Uterus (tissue), 4 donors: ENCODE measurements around the gene ITGA11. TPM values are rescaled to one million over a fixed set of nuclear protein-coding genes. Genes with fewer than 3 reads are reported as not detected.

Experiments
- DNase-seq, 2 donors: peaks; one replicate each; pipeline ENCODE4 v3.0.0-alpha.2; 2019 to 2020
- H3K27ac ChIP-seq, 2 donors: fragments of 200-600 bp; sonication (generic); 1 replicate in 1 of 2; 2 replicates in 1 of 2; pipeline ENCODE4 v1.5.1; 2016 to 2018
- H3K27me3 ChIP-seq, 2 donors: fragments of 200-600 bp; sonication (generic); one replicate each; pipeline ENCODE4 v1.5.1; 2018 to 2019; ENCODE audit warnings: control low read depth in 1 of 2
- H3K36me3 ChIP-seq, 2 donors: fragments of 200-600 bp; sonication (generic); one replicate each; pipeline ENCODE4 v1.5.1; 2019; ENCODE audit warnings: control low read depth in 1 of 2
- H3K4me1 ChIP-seq, 2 donors: fragments of 200-600 bp; sonication (generic); one replicate each; pipeline ENCODE4 v1.5.1; 2018 to 2019; ENCODE audit warnings: control low read depth in 1 of 2
- H3K4me3 ChIP-seq, 2 donors: fragments of 200-600 bp; sonication (generic); 1 replicate in 1 of 2; 2 replicates in 1 of 2; pipeline ENCODE4 v1.5.1; 2018 to 2019; ENCODE audit warnings: mild to moderate bottlenecking in 1 of 2
- H3K9me3 ChIP-seq, 2 donors: fragments of 200-600 bp; sonication (generic); one replicate each; pipeline ENCODE4 v1.5.1; 2019; ENCODE audit warnings: control low read depth in 1 of 2
- CTCF ChIP-seq, 4 experiments: fragments of 200-600 bp in 2 of 4; fragments of 450-650 bp in 2 of 4; sonication (generic) in 2 of 4; IDR thresholded peaks; one replicate each; pipeline ENCODE4 v1.5.1; 2016 to 2019; ENCODE audit warnings: antibody characterized with exemption in 4 of 4, mild to moderate bottlenecking in 2 of 4, moderate library complexity in 1 of 4
- POLR2A ChIP-seq, 2 donors: fragments of 450-650 bp; IDR thresholded peaks; one replicate each; pipeline ENCODE4 v1.6.1; 2016; ENCODE audit warnings: antibody characterized with exemption in 2 of 2, mild to moderate bottlenecking in 1 of 2, moderate library complexity in 1 of 2
- intact Hi-C: fragments of 100-400 bp; cut with DNase I; formaldehyde crosslinking; loops from one replicate; pipeline ENCODE4 v1.15.1; 2023; ENCODE audit warnings: low total_unique reads
- total RNA-seq, 4 donors: library from RNA; depleted of rRNA in 3 of 4; stranded (reverse); fragments of >200 nt in 3 of 4; gene quantifications; one replicate each; pipeline versions ENCODE4 v1.1.0 to v1.2.4, GENCODE V29; 2014 to 2023
- donor health status: DM: yes; HTN: yes; CAD: no.

ITGA11 gene
- total RNA-seq, 4 donors from 2014 or later: 37.3 to 106 (median 61.1) TPM

GRCh38 chr15:68289621-68290352 is 142.2 kb downstream of the ITGA11 start:
- intact Hi-C loops: no loop called here
- Histone ChIP-seq H3K27me3 (no peaks in the 10 kb centered on the region), H3K4me1 (peaks cover 0 to 5% of the 10 kb centered on the region in 2 donors), H3K27ac (peak overlapping the region in 1 of 2 donors; percentile 5), H3K4me3 (no peak overlapping the region), H3K9me3 (no peaks in the 10 kb centered on the region), H3K36me3 (no peaks in the 10 kb centered on the region)
- DNase-seq: no peak
- TF ChIP-seq CTCF (IDR thresholded peaks at IDR 0.05): no peak

GRCh38 chr15:68289057-68289456 is 142.9 kb downstream of the ITGA11 start:
- Histone ChIP-seq H3K4me3 (no peak overlapping the region), H3K27ac (peak overlapping the region in 1 of 2 donors; percentile 5), H3K27me3 (no peaks in the 10 kb centered on the region), H3K9me3 (no peaks in the 10 kb centered on the region), H3K4me1 (peaks cover 0 to 4% of the 10 kb centered on the region in 2 donors), H3K36me3 (no peaks in the 10 kb centered on the region)
- intact Hi-C loops: no loop called here
- TF ChIP-seq POLR2A (IDR thresholded peaks at IDR 0.05) (no peak), CTCF (IDR thresholded peaks at IDR 0.05) (no peak)
- no peak for DNase-seq

- intact Hi-C loops: no loop called here
- no peak for DNase-seq
- Histone ChIP-seq H3K27ac (no peak overlapping the region), H3K4me3 (no peak overlapping the region), H3K4me1 (no peaks in the 10 kb centered on the region), H3K9me3 (no peaks in the 10 kb centered on the region), H3K36me3 (no peaks in the 10 kb centered on the region), H3K27me3 (no peaks in the 10 kb centered on the region)
- TF ChIP-seq CTCF (IDR thresholded peaks at IDR 0.05) (no peak), POLR2A (IDR thresholded peaks at IDR 0.05) (no peak)
Observed at GRCh38 chr15:68286256-68286655, 145.7 kb downstream of the ITGA11 start.

- no peak overlapping the region for H3K27ac ChIP-seq
Observed at GRCh38 chr15:68285259-68285980, 146.5 kb downstream of the ITGA11 start.

More at GRCh38 chr15:68285259-68285980, 146.5 kb downstream of the ITGA11 start:
- intact Hi-C loops: no loop called here
- no peaks in the 10 kb centered on the region for H3K4me1 ChIP-seq
- H3K4me3 ChIP-seq: no peak overlapping the region
- H3K36me3 ChIP-seq: no peaks in the 10 kb centered on the region
- no peak for DNase-seq
- no peaks in the 10 kb centered on the region for H3K27me3 ChIP-seq
- no peaks in the 10 kb centered on the region for H3K9me3 ChIP-seq
- TF ChIP-seq CTCF (IDR thresholded peaks at IDR 0.05) (no peak), POLR2A (IDR thresholded peaks at IDR 0.05) (no peak)
